ENCODE data around the gene SPEM3. TPM values are rescaled to one million over a fixed set of nuclear protein-coding genes. Genes with fewer than 3 reads are reported as not detected.
A peak's percentile ranks its signal among the peaks of the same experiment; 100 is the strongest.

Gene SPEM3
- total and polyA plus RNA-seq, 2 of the 13 experiments (the other 11 are each of a cell fraction or from before 2014, with no cell fraction given), result not detected

DNA sequence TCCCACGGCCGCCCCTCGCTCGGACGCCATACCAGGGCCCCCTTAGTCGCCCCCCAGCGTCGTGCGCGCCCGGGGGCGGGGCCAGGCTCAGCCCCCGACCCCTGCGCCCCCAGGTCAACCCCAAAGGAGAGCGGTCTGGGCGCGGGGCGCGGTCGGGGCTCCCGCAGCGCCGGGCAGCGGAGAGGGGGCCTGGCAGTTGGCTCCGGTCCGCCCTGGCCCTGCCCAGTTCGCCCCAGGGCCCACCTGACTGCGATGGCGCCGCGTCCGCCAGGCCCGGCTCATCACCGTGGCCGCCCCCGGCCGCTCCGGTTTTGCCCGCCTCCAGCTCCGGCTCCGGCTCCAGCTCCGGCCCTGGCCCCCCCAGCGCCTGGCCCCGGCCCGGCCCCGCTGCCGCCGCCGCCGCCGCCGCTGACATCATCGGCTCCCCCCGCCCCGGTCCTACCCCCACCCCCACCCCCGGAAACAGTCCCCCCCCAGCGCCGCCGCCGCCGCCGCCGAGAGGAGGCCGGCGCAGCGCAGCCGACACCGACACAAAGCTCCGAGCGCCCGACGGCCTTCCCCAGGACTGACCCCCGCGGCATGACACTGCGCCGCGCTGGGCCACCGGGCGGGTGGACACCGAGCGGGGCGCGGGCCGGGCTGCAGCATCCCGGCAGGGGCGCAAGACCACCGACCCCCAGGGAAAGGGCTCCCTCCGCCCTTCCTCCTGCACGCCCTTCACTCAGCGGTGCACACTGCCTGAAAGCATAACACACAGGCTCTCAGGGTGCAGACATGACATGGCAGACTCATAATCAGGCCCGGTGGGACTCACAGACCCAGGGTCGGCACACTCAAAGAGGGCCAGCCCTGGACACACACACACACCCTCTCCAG is 50.8 kb downstream of the SPEM3 start, which contains the start of gene ZBTB4 (continued):
- TF ChIP-seq ATF7 (IDR thresholded peaks at IDR 0.05) (no peak), ATF7 (CRISPR knock-in tag; IDR thresholded peaks at IDR 0.05) (peak; percentile 54; the same call in 1 of the 2 replicates), NFKB2 (CRISPR knock-in tag; IDR thresholded peaks at IDR 0.05; ENCODE audit: borderline replicate concordance) (peak; percentile 24; the same call in 1 of the 2 replicates), ZFP36L2 (CRISPR knock-in tag; IDR thresholded peaks at IDR 0.05) (no peak), HMGXB4 (CRISPR knock-in tag; IDR thresholded peaks at IDR 0.05; ENCODE audit: borderline replicate concordance in 1 of 2, low read depth in 1 of 2) (peak; percentile 38 to 45; a peak in 3 of 4 replicates), GABPB1 (CRISPR knock-in tag; IDR thresholded peaks at IDR 0.05) (peak; percentile 74; the same call in 1 of the 2 replicates), ZNF547 (CRISPR knock-in tag; IDR thresholded peaks at IDR 0.05) (no peak), NPAS2 (CRISPR knock-in tag; IDR thresholded peaks at IDR 0.05; ENCODE audit: borderline replicate concordance) (no peak), SKI (IDR thresholded peaks at IDR 0.05; ENCODE audit: partially characterized antibody) (peak; percentile 29), HOXD1 (CRISPR knock-in tag; IDR thresholded peaks at IDR 0.05) (0 out of 2 replicates have a peak, but pooled peaks have one; percentile 56), ZSCAN31 (CRISPR knock-in tag; IDR thresholded peaks at IDR 0.05; ENCODE audit: low read depth) (peak; percentile 74; the same call in 1 of the 2 replicates), ZNF607 (CRISPR knock-in tag; IDR thresholded peaks at IDR 0.05; ENCODE audit: borderline replicate concordance) (peak; percentile 1; the same call in 1 of the 2 replicates), ZNF788 (CRISPR knock-in tag; IDR thresholded peaks at IDR 0.05; ENCODE audit: borderline replicate concordance) (peak; percentile 69; the same call in 1 of the 2 replicates), HNF4G (IDR thresholded peaks at IDR 0.05; ENCODE audit: borderline replicate concordance, low read depth, low read length) (no peak), HNF4G (CRISPR knock-in tag; IDR thresholded peaks at IDR 0.05; ENCODE audit: borderline replicate concordance, low read depth) (no peak), KAT8 (CRISPR knock-in tag; IDR thresholded peaks at IDR 0.05) (peak; percentile 68; the same call in 1 of the 2 replicates), NFYB (CRISPR knock-in tag; IDR thresholded peaks at IDR 0.05) (no peak), KLF13 (CRISPR knock-in tag; IDR thresholded peaks at IDR 0.05) (no peak), ZBTB42 (CRISPR knock-in tag; IDR thresholded peaks at IDR 0.05) (0 out of 2 replicates have a peak, but pooled peaks have one; percentile 62), NBN (conservative IDR thresholded peaks at IDR 0.05) (no peak), ZNF740 (CRISPR knock-in tag; IDR thresholded peaks at IDR 0.05) (peak; percentile 49; the same call in 1 of the 2 replicates), ZNF501 (CRISPR knock-in tag; IDR thresholded peaks at IDR 0.05) (0 out of 2 replicates have a peak, but pooled peaks have one; percentile 26), HNF4A (CRISPR knock-in tag; IDR thresholded peaks at IDR 0.05) (no peak), MEIS2 (CRISPR knock-in tag; IDR thresholded peaks at IDR 0.05) (peak; percentile 8; the same call in 1 of the 2 replicates)
- TF ChIP-seq, protein P1, sequence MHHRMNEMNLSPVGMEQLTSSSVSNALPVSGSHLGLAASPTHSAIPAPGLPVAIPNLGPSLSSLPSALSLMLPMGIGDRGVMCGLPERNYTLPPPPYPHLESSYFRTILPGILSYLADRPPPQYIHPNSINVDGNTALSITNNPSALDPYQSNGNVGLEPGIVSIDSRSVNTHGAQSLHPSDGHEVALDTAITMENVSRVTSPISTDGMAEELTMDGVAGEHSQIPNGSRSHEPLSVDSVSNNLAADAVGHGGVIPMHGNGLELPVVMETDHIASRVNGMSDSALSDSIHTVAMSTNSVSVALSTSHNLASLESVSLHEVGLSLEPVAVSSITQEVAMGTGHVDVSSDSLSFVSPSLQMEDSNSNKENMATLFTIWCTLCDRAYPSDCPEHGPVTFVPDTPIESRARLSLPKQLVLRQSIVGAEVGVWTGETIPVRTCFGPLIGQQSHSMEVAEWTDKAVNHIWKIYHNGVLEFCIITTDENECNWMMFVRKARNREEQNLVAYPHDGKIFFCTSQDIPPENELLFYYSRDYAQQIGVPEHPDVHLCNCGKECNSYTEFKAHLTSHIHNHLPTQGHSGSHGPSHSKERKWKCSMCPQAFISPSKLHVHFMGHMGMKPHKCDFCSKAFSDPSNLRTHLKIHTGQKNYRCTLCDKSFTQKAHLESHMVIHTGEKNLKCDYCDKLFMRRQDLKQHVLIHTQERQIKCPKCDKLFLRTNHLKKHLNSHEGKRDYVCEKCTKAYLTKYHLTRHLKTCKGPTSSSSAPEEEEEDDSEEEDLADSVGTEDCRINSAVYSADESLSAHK (CRISPR knock-in tag; IDR thresholded peaks at IDR 0.05; ENCODE audit: borderline replicate concordance), result no peak

All from HepG2 (cell line).